HPDE6-E6E7 (cell line): ENCODE results near the gene TRIM10.
"Not testable (repeated sequence)": the region's sequence is repeated elsewhere in the genome, so short reads cannot be mapped to it uniquely, and the experiment has no call there.

Source experiments
- DNase-seq: peaks from one replicate; pipeline ENCODE4 v3.0.0; 2011; ENCODE audit warnings: missing footprints; ENCODE audit errors: extremely low spot score

Gene TRIM10

DNA sequence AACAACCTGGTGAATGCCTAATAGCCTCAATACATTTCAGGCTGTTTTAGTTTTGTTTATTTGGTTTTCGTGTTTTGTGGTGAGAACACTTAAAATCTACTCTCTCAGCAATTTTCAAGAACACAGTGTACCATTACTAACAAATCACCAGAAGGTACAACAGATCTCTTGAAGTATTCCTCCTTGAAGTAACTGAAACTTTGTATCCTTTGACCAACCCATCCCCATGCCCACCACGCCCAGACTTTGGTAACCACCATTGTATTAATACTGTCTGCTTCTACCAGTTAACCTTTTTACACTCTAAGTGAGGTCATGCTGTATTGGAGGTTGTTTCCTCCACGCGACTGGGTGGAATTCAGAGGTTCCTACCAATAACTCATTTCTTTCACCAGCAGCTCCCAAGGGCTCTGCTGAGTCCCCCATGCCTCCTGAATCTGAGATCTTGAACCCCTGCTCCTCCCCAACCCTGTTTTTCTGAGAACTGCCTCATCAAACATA lies 30.8 kb downstream of the TRIM10 start:
- DNase-seq = no peak

DNA sequence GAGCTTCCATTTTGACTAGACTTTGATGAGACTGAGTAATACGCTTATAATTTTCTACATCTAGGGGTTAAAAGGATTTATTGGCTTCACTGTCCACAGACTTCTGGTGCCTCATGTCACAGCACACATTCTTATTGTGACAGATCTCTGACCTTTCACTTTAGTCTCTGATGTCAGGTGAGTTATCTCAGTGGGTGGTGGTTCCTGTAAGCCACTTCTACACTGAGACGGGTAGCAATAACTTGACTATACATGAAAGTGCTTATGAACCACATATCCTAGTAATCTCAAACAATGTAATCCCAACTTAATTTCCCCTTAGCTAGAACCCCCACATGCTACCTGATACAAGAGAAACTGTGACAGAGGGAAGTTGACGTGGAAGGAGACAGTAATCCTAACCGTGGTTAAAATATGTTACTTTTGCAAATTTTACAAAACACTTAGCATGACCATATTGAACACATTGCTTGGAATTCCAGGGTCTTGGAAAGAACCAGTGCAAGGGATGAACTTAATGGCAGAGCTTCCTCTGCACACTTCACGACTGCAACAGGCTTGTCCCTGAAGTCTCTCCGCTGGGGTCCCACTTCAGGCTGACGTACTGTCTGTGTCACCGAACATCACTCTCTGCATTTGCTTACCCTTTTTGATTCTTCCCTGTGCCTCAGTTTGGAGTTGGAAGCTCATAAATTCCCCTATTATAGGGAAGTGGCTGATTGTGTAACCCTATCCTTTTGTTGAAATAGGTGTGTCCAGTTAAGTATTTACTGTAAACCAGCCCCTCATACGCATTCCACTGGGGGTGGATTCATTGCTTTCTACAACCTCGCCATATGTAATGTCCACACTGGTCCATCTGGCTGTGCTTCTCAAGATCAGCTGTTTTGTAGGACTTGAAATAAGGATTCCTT lies 31.5 kb downstream of the TRIM10 start:
- DNase-seq = no peak

DNA sequence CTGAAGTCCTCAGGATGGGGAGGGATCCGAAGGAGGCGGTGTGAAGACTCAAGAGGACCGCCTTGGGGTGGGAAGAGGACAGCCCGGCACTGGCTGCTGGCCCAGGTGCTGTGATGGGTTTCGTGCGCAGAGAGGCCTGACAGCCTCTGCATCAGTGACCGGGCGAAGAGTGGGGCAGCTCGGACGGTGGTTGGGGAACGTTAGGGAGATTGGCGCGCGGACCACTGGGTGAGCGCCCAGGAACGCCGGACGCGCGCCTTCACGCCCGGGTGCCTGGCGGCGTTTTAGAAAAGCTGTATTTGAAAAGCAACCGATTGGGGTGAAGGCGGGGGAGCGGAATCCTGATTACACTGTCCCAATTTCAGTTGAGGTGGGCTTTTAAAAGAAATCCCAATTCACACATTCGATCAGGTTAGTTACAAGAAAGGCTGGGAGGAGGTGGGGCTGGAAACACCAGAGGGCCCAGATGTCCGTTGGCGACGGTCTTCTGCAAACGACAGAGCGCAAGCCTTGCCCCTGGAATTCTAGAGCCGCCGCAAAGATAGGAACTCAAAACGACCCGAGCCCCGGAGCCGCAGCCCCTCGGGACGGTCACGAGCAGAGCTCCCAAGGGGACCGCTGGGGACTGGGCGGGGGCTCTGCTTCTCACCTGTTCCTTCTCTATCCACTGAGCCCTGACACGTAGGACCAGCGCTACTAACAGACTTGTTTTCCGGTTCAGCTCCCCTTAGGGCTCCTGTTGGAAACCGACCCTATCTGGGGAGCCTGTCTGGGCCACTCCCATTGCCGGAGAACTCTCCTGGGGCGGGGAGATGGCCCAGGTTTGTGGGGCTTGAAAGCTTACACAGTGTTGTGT lies 33.5 kb downstream of the TRIM10 start:
- no peak for DNase-seq

DNA sequence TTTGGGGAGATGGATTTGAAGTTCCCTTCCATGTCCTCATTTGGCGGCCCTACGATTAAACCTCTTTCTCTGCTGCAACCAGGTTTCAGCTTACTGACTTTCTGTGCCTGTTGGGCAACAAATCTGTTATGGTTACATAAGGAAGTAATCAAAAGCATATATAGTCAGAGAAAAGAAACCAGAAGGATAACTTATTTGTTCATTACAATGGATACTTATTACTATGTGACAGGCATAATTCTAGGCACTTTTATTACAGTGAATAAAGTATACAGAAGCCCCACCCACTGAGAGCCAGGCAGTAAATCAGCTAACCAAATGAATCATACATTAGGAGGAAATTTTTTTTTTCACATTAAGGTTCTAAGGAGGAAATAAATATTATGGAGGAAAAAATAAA lies 38.5 kb downstream of the TRIM10 start:
- DNase-seq = no peak

DNA sequence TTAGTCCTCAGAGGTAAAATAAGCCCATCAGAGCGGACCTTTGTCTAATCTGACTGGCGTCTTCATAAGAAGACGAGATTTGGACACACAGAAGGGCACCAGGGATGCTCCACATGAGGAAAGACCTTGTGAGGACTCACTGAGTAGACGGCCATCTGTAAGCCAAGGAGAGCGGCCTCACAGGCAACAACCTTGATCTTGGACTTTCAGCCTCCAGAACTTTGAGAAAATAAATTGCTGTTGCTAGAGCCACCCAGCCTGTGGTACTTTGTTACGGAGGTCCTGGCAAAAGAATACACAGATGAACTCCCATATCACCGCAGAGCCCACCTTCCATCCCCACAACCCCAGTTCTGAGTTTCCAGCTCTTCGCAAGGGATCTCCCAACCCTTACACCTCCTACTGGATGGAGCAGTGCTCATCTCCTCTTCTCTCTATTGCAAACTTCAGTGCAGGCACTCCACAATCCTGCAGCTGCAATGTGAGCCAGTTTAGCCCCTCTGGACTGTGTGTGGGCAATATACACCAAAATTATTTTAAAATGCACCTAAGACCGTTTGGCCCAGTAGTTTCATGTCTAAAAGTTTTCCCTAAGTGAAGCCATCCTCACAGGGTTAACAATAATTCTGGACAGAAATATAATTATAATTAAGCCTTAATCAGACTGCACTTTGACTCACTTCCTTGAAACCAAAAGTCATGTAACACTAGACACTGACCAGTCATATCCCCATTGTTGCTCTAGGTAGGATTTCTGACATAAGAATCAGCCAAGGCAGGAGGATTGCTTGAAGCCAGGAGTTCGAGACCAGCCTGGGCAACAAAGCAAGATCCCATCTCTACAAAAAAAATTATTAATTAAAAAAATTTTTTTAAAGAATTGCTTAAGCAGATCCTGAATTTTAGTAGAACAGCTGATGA lies 39.3 kb downstream of the TRIM10 start:
- no peak for DNase-seq

DNA sequence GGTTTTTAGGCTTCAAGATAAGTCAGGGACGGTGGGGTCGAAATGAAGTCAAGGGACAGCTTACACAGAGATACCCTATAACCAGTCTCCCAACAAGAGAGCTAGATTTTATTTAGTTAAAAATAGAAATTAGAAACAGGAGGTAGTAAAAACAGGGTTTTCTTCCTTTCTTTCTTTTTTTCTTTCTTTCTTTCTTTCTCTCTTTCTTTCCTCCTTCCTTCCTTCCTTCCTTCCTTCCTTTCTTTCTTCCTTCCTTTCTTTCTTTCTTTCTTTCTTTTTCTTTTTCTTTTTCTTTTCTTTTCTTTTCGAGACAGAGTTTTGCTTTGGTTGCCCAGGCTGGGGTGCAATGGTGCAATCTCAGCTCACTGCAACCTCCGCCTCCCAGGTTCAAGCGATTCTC lies 42.3 kb downstream of the TRIM10 start:
- DNase-seq = not testable (repeated sequence)

DNA sequence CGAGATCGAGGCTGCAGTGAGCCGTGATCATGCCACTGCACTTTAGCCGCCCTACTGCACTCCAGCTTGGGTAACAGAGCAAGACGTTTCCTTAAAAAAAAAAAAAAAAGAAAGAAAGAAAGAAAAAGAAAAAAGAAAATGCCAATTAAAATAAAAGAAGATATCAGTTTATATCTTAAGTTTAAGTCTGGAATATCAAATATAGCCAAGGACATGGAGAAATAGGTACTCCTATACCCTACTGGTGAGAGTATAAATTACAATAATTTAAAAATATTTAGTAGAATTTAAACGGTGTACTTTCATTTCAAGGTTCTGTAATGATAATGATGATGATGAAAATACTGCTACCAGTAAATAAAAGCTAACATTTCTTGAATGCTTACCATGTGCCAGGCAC lies 44.3 kb downstream of the TRIM10 start:
- no peak for DNase-seq

DNA sequence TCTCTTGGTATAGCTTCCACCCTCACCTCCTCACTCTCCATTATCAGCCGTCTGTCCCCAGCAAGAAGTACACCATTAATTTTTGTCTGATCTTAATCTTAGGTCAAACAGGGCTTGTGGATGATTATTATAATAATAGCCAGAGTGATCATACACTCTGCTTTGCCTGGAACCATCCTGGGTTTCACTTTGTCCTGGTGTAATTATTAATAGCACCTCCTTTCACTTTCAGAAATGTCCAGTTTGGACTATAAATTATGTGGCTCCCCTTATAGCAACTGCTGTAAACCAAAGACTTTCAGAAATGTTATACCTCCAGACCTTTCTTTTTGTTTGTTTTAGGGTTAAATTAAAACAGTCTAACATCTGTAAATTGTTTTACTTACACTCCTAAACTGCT lies 47.2 kb downstream of the TRIM10 start:
- DNase-seq = no peak

DNA sequence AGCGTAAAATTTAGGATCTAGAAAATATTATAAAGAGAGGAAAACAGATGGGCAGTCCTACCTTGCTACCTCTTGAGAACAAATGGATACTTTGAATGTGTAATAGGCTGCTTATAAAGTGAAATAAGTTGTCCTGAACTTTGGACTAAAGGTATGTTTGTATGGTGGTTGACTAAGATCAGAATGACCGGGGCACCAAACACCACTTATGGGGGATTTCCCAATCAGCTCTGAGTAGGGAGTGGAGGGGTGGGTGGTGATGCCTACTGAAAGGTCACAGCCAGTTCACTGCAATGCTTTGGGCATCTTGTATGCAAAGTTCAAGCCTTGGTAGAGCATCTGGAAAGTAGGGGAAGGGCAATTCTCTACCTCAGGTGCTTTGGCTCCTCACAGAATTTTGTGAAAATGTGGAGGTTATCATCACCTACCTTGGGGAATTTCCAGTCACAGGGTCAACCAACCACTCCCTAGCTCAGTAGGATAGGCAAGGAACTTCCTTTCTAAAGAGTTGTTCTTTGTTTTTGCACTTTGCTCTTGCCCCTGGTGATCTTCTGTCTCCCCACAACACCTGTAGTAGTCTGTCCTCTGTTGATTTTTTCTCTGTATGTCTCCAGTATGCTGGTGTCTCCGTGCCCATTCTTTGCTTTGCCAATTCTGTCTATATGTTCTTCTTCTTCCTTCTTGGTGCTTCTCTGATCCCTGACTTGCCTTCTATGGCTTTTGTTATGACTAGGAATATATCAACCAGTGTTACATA lies 47.8 kb downstream of the TRIM10 start, which contains the start of gene TRIM31:
Gene TRIM31 (minus strand): TSS at position 88 of the 757 bp plus-strand sequence. CDS start 285 bp downstream, outside the sequence.
- DNase-seq = no peak

DNA sequence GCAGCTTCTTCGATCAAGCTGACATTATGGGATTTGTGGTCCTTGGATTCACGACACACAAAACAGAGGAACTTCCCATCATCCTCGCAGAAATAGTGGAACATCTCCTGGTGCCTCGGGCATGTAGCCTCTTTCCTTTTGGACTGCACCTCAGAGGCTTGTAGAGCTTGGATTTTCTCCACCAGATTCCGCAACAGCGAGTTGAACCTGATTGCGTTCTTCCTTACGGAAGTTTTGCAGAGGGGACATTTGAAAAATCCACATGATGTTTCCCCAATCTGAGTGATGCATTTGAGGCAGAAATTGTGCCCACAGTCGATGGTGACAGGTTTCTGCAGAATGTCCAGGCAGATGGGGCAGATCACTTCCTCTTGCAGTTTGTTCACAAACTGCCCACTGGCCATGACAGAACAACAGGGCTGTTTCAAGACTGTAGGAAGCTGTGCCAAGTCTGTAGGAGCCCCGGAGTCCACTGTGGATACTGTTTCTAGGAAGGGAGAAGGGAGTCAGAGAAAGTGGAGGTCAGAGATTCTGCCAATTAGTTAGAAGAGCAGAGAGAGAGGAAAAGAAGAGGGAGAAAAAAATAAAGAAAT lies 48.5 kb downstream of the TRIM10 start:
- no peak for DNase-seq

DNA sequence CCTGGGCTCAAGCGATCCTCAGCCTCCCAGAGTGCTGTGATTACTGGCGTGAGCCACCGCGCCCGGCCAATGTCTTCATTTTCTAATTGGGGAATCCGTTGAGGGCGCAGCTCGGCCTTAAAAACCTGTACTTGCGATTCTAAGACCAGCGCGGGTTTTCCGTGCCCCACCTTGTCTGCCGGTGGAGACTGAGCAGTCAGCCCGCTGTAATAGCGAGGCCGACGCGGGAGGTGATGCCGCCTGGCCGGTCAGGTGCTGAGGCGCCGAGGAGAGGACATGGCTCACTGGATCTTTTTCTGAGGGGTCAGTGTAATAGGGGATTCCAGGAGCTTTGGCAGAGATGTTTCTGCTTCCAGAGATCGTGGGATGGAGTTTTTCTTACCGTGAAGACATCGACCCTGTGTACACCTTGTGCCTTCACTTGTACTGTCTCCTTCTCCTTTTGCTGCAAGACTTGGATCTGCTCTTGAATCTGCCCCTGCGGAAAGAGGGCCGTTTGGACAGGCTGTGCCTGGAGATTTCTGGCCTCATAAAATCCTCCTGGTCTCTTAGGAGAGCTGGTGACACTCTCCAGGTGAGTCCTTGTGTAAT lies 49.6 kb downstream of the TRIM10 start:
- no peak for DNase-seq

DNA sequence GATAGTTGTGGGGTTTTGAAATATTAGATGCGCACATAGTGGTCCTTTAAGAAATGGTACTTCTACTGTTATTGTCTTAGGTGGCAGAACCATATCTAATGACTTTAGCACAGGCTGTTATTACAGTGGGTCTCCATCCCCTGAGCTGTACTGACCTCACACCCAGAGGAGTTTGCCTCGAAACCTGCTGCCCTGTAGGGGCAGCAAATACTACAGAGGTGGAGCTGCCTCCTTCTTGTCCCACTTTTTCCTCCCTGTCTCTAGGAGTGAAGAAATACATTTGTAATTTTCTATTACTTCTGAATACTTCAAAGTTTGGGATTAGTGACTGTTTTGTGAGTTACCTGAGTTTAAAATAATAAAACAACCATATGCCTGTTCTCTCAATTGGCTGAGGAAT lies 56.4 kb downstream of the TRIM10 start:
- DNase-seq = no peak

DNA sequence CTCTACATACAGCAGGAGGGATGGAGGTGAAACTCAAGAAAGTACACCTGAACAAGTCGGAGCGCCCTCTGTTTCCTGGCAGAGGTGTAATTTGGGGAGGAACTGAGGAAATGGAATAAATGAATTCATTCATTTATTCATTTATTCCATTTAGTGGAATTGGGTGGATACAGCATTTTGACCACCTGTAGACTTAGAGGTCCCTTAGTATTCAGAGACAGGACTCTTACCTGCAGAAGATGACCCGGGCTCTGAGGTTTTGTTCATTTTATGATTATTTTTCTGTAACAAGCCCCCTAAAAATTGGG lies 57.2 kb downstream of the TRIM10 start:
- DNase-seq = no peak

DNA sequence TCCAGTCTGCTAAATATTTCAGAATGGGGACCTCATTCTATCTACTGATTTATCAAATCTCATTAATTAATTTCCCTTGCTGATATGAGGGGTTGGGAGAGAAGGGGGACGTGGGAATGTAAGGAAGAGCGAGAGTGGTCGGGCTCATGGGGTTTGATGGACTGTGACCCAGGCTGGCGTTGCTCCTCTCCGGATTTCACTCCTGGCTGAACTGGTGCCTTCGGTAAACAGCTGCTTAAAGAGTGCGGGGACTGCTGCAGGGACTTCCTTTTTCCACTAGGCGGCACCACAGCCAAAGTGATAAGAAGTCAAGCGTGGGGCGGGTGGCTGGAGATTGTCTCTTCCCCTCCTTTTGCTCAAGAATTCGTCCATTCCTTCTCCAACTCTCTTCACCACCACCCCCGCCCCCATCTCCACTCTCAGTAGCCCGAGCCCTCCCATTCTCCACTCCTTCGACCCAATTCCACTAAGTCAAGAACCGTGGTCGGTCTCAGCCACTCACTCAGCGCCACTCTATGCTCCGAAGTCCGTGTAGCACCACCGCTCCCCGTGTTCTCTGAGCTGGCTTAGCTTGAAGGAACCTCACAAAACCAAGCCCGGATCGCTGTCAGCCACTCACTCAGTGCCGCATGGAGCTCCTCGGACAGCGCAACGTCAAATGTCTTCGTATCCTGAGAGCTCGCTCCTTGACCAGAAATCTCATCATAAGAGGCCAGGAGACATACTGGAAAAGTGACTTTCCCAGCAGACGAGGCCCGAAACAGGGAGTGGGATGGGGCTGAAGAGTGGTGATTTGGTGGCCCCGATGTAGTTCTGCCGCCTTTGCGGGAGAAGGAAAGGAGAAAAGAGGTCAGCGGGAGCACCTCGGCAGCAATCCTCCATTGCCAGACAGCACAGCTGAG lies 57.8 kb downstream of the TRIM10 start:
- DNase-seq = peak; percentile 75

DNA sequence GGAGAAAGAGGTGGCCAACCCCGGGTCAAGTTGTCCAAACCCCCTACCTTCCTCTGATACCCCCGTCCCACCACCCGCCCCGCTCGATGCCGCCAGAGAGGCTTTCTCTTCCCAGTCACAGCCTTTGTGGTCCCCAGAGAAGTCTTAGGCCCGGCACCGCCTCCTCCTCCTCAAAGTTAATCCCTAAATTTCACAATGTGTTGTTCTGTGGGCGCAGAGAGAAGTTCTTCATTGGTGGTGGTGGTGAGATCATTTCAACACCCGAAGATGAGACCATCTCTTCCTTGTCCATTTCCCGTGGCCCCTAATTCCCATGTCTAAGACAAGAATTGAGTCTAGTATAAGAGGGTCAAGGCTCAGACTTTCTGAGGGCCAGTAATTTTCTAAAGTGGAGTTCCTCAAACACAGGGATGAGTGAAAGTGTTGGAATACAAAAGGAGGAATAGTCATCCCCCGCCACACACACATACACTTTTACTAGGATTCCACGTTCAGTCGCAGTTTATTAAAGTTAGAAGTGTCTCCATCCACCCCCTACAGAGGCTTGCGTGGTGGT lies 58.5 kb downstream of the TRIM10 start:
- DNase-seq = peak; percentile 20
